DOHH2 (cell line): ENCODE data around the gene COL4A3.

ENCODE experiments used
- H3F3A ChIP-seq: fragments of 200-600 bp; sonication (generic), shearing (Covaris generic); 2 replicates; pipeline ENCODE4 v1.6.0; 2016; ENCODE audit warnings: antibody characterized with exemption, mild to moderate bottlenecking; ENCODE audit not compliant: control insufficient read depth, insufficient read depth
- H3K27ac ChIP-seq: fragments of 200-600 bp; sonication (generic); 2 replicates; pipeline ENCODE4 v1.5.1; 2014; ENCODE audit warnings: low read depth, mild to moderate bottlenecking, low read length, moderate library complexity
- H3K27me3 ChIP-seq: fragments of 200-600 bp; sonication (generic); 2 replicates; pipeline ENCODE4 v1.6.1; 2014; ENCODE audit warnings: mild to moderate bottlenecking, low read length, mixed read lengths; ENCODE audit not compliant: control insufficient read depth
- H3K36me3 ChIP-seq: fragments of 200-600 bp; sonication (generic); 2 replicates; pipeline ENCODE4 v1.6.1; 2014; ENCODE audit warnings: mild to moderate bottlenecking, low read length, moderate library complexity, mixed read lengths; ENCODE audit not compliant: control insufficient read depth
- H3K4me1 ChIP-seq: fragments of 200-600 bp; sonication (generic); 2 replicates; pipeline ENCODE4 v1.6.1; 2014; ENCODE audit warnings: mild to moderate bottlenecking, low read length, mixed read lengths; ENCODE audit not compliant: control insufficient read depth
- H3K4me2 ChIP-seq: fragments of 200-600 bp; sonication (generic); 2 replicates; pipeline ENCODE4 v1.6.0; 2014; ENCODE audit warnings: mild to moderate bottlenecking, low read length, moderate library complexity
- H3K4me3 ChIP-seq: fragments of 200-600 bp; sonication (generic); 2 replicates; pipeline ENCODE4 v1.5.1; 2014; ENCODE audit warnings: mild to moderate bottlenecking, low read length, mixed read lengths
- H3K79me2 ChIP-seq: fragments of 200-600 bp; sonication (generic); 2 replicates; pipeline ENCODE4 v1.6.1; 2014; ENCODE audit warnings: mild to moderate bottlenecking, low read length, mixed read lengths; ENCODE audit not compliant: control insufficient read depth
- H3K9me2 ChIP-seq: fragments of 200-600 bp; sonication (generic); replicated peaks from 2 replicates; pipeline ENCODE4 v1.6.1; 2014; ENCODE audit warnings: mild to moderate bottlenecking, low read length, mixed read lengths; ENCODE audit not compliant: control insufficient read depth
- H3K9me3 ChIP-seq: fragments of 200-600 bp; sonication (generic); 2 replicates; pipeline ENCODE4 v1.6.1; 2014; ENCODE audit warnings: antibody characterized with exemption, low read length, mixed read lengths; ENCODE audit not compliant: control insufficient read depth, insufficient read depth
- H4K20me1 ChIP-seq: fragments of 200-600 bp; sonication (generic); 2 replicates; pipeline ENCODE4 v1.6.0; 2014; ENCODE audit warnings: low read depth, mild to moderate bottlenecking, antibody characterized with exemption, low read length, moderate library complexity; ENCODE audit not compliant: control insufficient read depth, insufficient read depth
- CTCF ChIP-seq: fragments of 200-600 bp; sonication (generic); IDR thresholded peaks from one replicate; pipeline ENCODE4 v1.5.1; 2014; ENCODE audit warnings: antibody characterized with exemption, mild to moderate bottlenecking, low read depth, low read length; ENCODE audit not compliant: poor library complexity, severe bottlenecking
- EZH2phosphoT487 ChIP-seq: fragments of 200-600 bp; sonication (generic); IDR thresholded peaks from 2 replicates; pipeline ENCODE4 v1.6.1; 2017; ENCODE audit warnings: borderline replicate concordance, mild to moderate bottlenecking, antibody characterized with exemption, low read length, moderate library complexity, mixed read lengths

COL4A3 gene

GRCh38 chr2:227228061-227228667, 63.7 kb downstream of the COL4A3 start:
- no peaks in the 10 kb centered on the region for H3K27me3 ChIP-seq
- TF ChIP-seq EZH2phosphoT487 (no peak), CTCF (no peak)
- no peaks in the 10 kb centered on the region for H3K9me2 ChIP-seq
- no peaks in the 10 kb centered on the region for H3K36me3 ChIP-seq
- no peaks in the 10 kb centered on the region for H3K4me1 ChIP-seq
- H3F3A ChIP-seq = no peaks in the 10 kb centered on the region
- H3K4me2 ChIP-seq = no peak overlapping the region
- H3K79me2 ChIP-seq = no peaks in the 10 kb centered on the region
- H3K9me3 ChIP-seq = no peaks in the 10 kb centered on the region
- no peak overlapping the region for H3K27ac ChIP-seq
- H3K4me3 ChIP-seq = no peak overlapping the region
- H4K20me1 ChIP-seq = no peaks in the 10 kb centered on the region

DNA sequence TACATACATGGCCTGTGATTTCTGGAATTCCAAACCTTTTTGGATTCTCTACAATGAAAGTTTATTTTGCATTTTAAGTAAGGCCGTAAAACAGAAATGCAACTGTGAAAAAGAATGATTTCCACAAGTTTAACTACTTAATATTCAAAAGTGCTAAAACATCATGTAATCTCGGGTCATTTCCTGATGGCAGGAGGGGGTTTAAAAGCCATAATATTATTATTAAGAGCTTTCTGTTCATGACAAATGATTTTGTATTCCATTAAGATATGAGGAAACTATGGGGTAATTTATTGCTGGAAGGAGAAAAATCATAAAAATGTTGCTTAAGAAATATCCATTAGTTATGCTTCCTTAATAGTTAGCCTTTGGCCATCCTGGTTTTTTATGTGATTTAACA, 65.7 kb downstream of the COL4A3 start:
- no peaks in the 10 kb centered on the region for H3K9me2 ChIP-seq
- no peaks in the 10 kb centered on the region for H4K20me1 ChIP-seq
- no peaks in the 10 kb centered on the region for H3K36me3 ChIP-seq
- no peaks in the 10 kb centered on the region for H3F3A ChIP-seq
- no peaks in the 10 kb centered on the region for H3K4me1 ChIP-seq
- H3K79me2 ChIP-seq = no peaks in the 10 kb centered on the region
- no peaks in the 10 kb centered on the region for H3K9me3 ChIP-seq
- no peak overlapping the region for H3K4me3 ChIP-seq
- no peak for TF ChIP-seq EZH2phosphoT487
- H3K4me2 ChIP-seq = no peak overlapping the region
- H3K27me3 ChIP-seq = no peaks in the 10 kb centered on the region
- no peak overlapping the region for H3K27ac ChIP-seq

GRCh38 chr2:227234429-227234828, 70.0 kb downstream of the COL4A3 start:
- H3K4me2 ChIP-seq = no peak overlapping the region
- H4K20me1 ChIP-seq = no peaks in the 10 kb centered on the region
- H3K4me3 ChIP-seq = no peak overlapping the region
- no peak for TF ChIP-seq CTCF
- no peak for TF ChIP-seq EZH2phosphoT487
- H3K79me2 ChIP-seq = no peaks in the 10 kb centered on the region
- H3K36me3 ChIP-seq = no peaks in the 10 kb centered on the region
- H3F3A ChIP-seq = no peaks in the 10 kb centered on the region
- H3K9me3 ChIP-seq = no peaks in the 10 kb centered on the region
- no peaks in the 10 kb centered on the region for H3K9me2 ChIP-seq
- H3K4me1 ChIP-seq = no peaks in the 10 kb centered on the region
- no peak overlapping the region for H3K27ac ChIP-seq
- H3K27me3 ChIP-seq = no peaks in the 10 kb centered on the region

- H3K79me2 ChIP-seq = no peaks in the 10 kb centered on the region
- no peaks in the 10 kb centered on the region for H3K9me3 ChIP-seq
- no peaks in the 10 kb centered on the region for H3F3A ChIP-seq
- H3K4me2 ChIP-seq = no peak overlapping the region
- no peaks in the 10 kb centered on the region for H3K27me3 ChIP-seq
- no peak overlapping the region for H3K27ac ChIP-seq
- no peak overlapping the region for H3K4me3 ChIP-seq
- H3K9me2 ChIP-seq = no peaks in the 10 kb centered on the region
- TF ChIP-seq EZH2phosphoT487 (no peak), CTCF (no peak)
- no peaks in the 10 kb centered on the region for H3K4me1 ChIP-seq
- no peaks in the 10 kb centered on the region for H3K36me3 ChIP-seq
- H4K20me1 ChIP-seq = no peaks in the 10 kb centered on the region
Observed at GRCh38 chr2:227237786-227238185, 73.4 kb downstream of the COL4A3 start.
